Endometrial microvascular endothelial cells (primary cell): ENCODE results near the gene GALR3. TPM values are rescaled to one million over a fixed set of nuclear protein-coding genes. Genes with fewer than 3 reads are reported as not detected.

ENCODE experiments used
- in situ Hi-C: cut with HindIII; loops from 2 replicates; pipeline ENCODE4 v1.10.0; 2017; ENCODE audit warnings: low sequenced_read_pairs, low pct_unique_long_range_greater_than_20kb; ENCODE audit errors: inconsistent ontology term
- total RNA-seq: library from RNA; depleted of rRNA; stranded (reverse); fragments of >200 nt; gene quantifications from one replicate; pipeline ENCODE4 v1.2.3, GENCODE V29; 2015; ENCODE audit errors: inconsistent ontology term

Gene GALR3
- total RNA-seq, 1 donor from 2014 or later = not detected

- in situ Hi-C loops = no loop called here
Measured at GRCh38 chr22:37818409-37819104, 4.6 kb upstream of the GALR3 start.

- in situ Hi-C loops = no loop called here
Measured at GRCh38 chr22:37819105-37819433, 4.1 kb upstream of the GALR3 start.

GRCh38 chr22:37820350-37820749, 2.8 kb upstream of the GALR3 start:
- in situ Hi-C loops = no loop called here

GRCh38 chr22:37822079-37822833, 926 bp upstream of the GALR3 start:
- in situ Hi-C loops = no loop called here

GRCh38 chr22:37824674-37825641, 1.8 kb downstream of the GALR3 start:
- in situ Hi-C loops = no loop called here

GRCh38 chr22:37827056-37827455, 3.9 kb downstream of the GALR3 start:
- in situ Hi-C loops = no loop called here

GRCh38 chr22:37830093-37830842, 7.1 kb downstream of the GALR3 start:
- in situ Hi-C loops = no loop called here

GRCh38 chr22:37831472-37831871, 8.3 kb downstream of the GALR3 start:
- in situ Hi-C loops = no loop called here

GRCh38 chr22:37832022-37832857, 9.1 kb downstream of the GALR3 start:
- in situ Hi-C loops = no loop called here

GRCh38 chr22:37842015-37842793, 19.0 kb downstream of the GALR3 start:
- in situ Hi-C loops = no loop called here

- in situ Hi-C loops = no loop called here
Measured at GRCh38 chr22:37843741-37844089, 20.5 kb downstream of the GALR3 start.

- in situ Hi-C loops = no loop called here
Measured at GRCh38 chr22:37844904-37845329, 21.7 kb downstream of the GALR3 start.

- in situ Hi-C loops = no loop called here
Measured at GRCh38 chr22:37846433-37846832, 23.3 kb downstream of the GALR3 start.

GRCh38 chr22:37848587-37849088, 25.5 kb downstream of the GALR3 start:
- in situ Hi-C loops = no loop called here

GRCh38 chr22:37849089-37849751, 26.0 kb downstream of the GALR3 start, which contains the start of gene EIF3L:
TSS of gene EIF3L (plus strand) at chr22:37849419. CDS start at chr22:37849450, 31 bp downstream.
- in situ Hi-C loops = no loop called here

GRCh38 chr22:37850801-37851200, 27.6 kb downstream of the GALR3 start:
- in situ Hi-C loops = no loop called here

- in situ Hi-C loops = no loop called here
Measured at GRCh38 chr22:37852418-37852817, 29.2 kb downstream of the GALR3 start.
